ENCODE measurements around the gene PPP2R5A.

Gene PPP2R5A

GRCh38 chr1:212247988-212248387 is 37.2 kb upstream of the PPP2R5A start:
- DNase-seq (ENCODE audit: insufficient read length) (no peak), FAIRE-seq (no peak)
- TF ChIP-seq POLR2A (IDR thresholded peaks at IDR 0.05; ENCODE audit: low read depth, low read length): no peak
- no peak for TF ChIP-seq POLR2AphosphoS5 (IDR thresholded peaks at IDR 0.05; ENCODE audit: low read depth, low read length)
- TF ChIP-seq TAF1 (IDR thresholded peaks at IDR 0.05; ENCODE audit: borderline replicate concordance, low read depth, low read length): no peak

GRCh38 chr1:212254853-212255363 is 30.3 kb upstream of the PPP2R5A start:
- no peak for DNase-seq (ENCODE audit: insufficient read length)
- TF ChIP-seq POLR2AphosphoS5 (IDR thresholded peaks at IDR 0.05; ENCODE audit: low read depth, low read length): no peak
- FAIRE-seq: no peak

GRCh38 chr1:212255705-212256307 is 29.4 kb upstream of the PPP2R5A start:
- TF ChIP-seq POLR2A (IDR thresholded peaks at IDR 0.05; ENCODE audit: low read depth, low read length) (no peak), POLR2AphosphoS5 (IDR thresholded peaks at IDR 0.05; ENCODE audit: low read depth, low read length) (no peak), TAF1 (IDR thresholded peaks at IDR 0.05; ENCODE audit: borderline replicate concordance, low read depth, low read length) (no peak)
- FAIRE-seq: no peak
- DNase-seq (ENCODE audit: insufficient read length): no peak

GRCh38 chr1:212256369-212256768 is 28.8 kb upstream of the PPP2R5A start:
- peak; percentile 25 for DNase-seq (ENCODE audit: insufficient read length)
- TF ChIP-seq POLR2AphosphoS5 (IDR thresholded peaks at IDR 0.05; ENCODE audit: low read depth, low read length): no peak
- FAIRE-seq: no peak

- no peak for DNase-seq (ENCODE audit: insufficient read length)
- TF ChIP-seq POLR2AphosphoS5 (IDR thresholded peaks at IDR 0.05; ENCODE audit: low read depth, low read length) (no peak), TAF1 (IDR thresholded peaks at IDR 0.05; ENCODE audit: borderline replicate concordance, low read depth, low read length) (no peak), POLR2A (IDR thresholded peaks at IDR 0.05; ENCODE audit: low read depth, low read length) (no peak)
- FAIRE-seq: no peak
These were observed 28.1 kb upstream of the PPP2R5A start for GRCh38 chr1:212257157-212257556.

- no peak for TF ChIP-seq POLR2AphosphoS5 (IDR thresholded peaks at IDR 0.05; ENCODE audit: low read depth, low read length)
- DNase-seq (ENCODE audit: insufficient read length) (no peak), FAIRE-seq (no peak)
These were observed 25.3 kb upstream of the PPP2R5A start for GRCh38 chr1:212259693-212260480.

GRCh38 chr1:212260557-212261355 is 24.5 kb upstream of the PPP2R5A start:
- DNase-seq (ENCODE audit: insufficient read length): no peak
- no peak for TF ChIP-seq POLR2A (IDR thresholded peaks at IDR 0.05; ENCODE audit: low read depth, low read length)
- no peak for TF ChIP-seq POLR2AphosphoS5 (IDR thresholded peaks at IDR 0.05; ENCODE audit: low read depth, low read length)
- no peak for TF ChIP-seq TAF1 (IDR thresholded peaks at IDR 0.05; ENCODE audit: borderline replicate concordance, low read depth, low read length)
- FAIRE-seq: no peak

- TF ChIP-seq TAF1 (IDR thresholded peaks at IDR 0.05; ENCODE audit: borderline replicate concordance, low read depth, low read length) (no peak), POLR2A (IDR thresholded peaks at IDR 0.05; ENCODE audit: low read depth, low read length) (no peak), POLR2AphosphoS5 (IDR thresholded peaks at IDR 0.05; ENCODE audit: low read depth, low read length) (no peak)
- FAIRE-seq (no peak), DNase-seq (ENCODE audit: insufficient read length) (no peak)
These were observed 23.8 kb upstream of the PPP2R5A start for GRCh38 chr1:212261361-212261929.

- FAIRE-seq (no peak), DNase-seq (ENCODE audit: insufficient read length) (no peak)
- no peak for TF ChIP-seq POLR2AphosphoS5 (IDR thresholded peaks at IDR 0.05; ENCODE audit: low read depth, low read length)
These were observed 18.2 kb upstream of the PPP2R5A start for GRCh38 chr1:212267017-212267416.

- TF ChIP-seq POLR2AphosphoS5 (IDR thresholded peaks at IDR 0.05; ENCODE audit: low read depth, low read length): no peak
- TF ChIP-seq POLR2A (IDR thresholded peaks at IDR 0.05; ENCODE audit: low read depth, low read length): no peak
- TF ChIP-seq TAF1 (IDR thresholded peaks at IDR 0.05; ENCODE audit: borderline replicate concordance, low read depth, low read length): no peak
- DNase-seq (ENCODE audit: insufficient read length) (no peak), FAIRE-seq (peak; percentile 70)
These were observed 17.8 kb upstream of the PPP2R5A start for GRCh38 chr1:212267460-212267859.

GRCh38 chr1:212269306-212269705 is 15.9 kb upstream of the PPP2R5A start:
- FAIRE-seq: no peak
- TF ChIP-seq TAF1 (IDR thresholded peaks at IDR 0.05; ENCODE audit: borderline replicate concordance, low read depth, low read length): no peak
- no peak for TF ChIP-seq POLR2A (IDR thresholded peaks at IDR 0.05; ENCODE audit: low read depth, low read length)
- TF ChIP-seq POLR2AphosphoS5 (IDR thresholded peaks at IDR 0.05; ENCODE audit: low read depth, low read length): no peak
- no peak for DNase-seq (ENCODE audit: insufficient read length)

GRCh38 chr1:212270564-212270963 is 14.6 kb upstream of the PPP2R5A start:
- FAIRE-seq: no peak
- no peak for DNase-seq (ENCODE audit: insufficient read length)
- TF ChIP-seq POLR2A (IDR thresholded peaks at IDR 0.05; ENCODE audit: low read depth, low read length) (no peak), POLR2AphosphoS5 (IDR thresholded peaks at IDR 0.05; ENCODE audit: low read depth, low read length) (no peak), TAF1 (IDR thresholded peaks at IDR 0.05; ENCODE audit: borderline replicate concordance, low read depth, low read length) (no peak)

Measured in GM12892 (cell line).